H9 (cell line): ENCODE measurements around the gene RAMP3. TPM values are rescaled to one million over a fixed set of nuclear protein-coding genes. Genes with fewer than 3 reads are reported as not detected.

Source experiments
- DNase-seq: peaks from one replicate; pipeline ENCODE4 v3.0.0-alpha.2; 2017
- H2AFZ ChIP-seq: one replicate; pipeline ENCODE4 v1.6.1; 2013; ENCODE audit warnings: mild to moderate bottlenecking, low read length, control low read depth, moderate library complexity
- H2AK5ac ChIP-seq: 2 replicates; pipeline ENCODE4 v1.6.1; 2013; ENCODE audit warnings: low read length, control low read depth, mixed read lengths; ENCODE audit not compliant: insufficient read length
- H2BK120ac ChIP-seq: one replicate; pipeline ENCODE4 v1.6.1; 2013; ENCODE audit warnings: low read depth, mild to moderate bottlenecking, low read length, control low read depth, inconsistent platforms; ENCODE audit not compliant: poor library complexity, severe bottlenecking
- H2BK12ac ChIP-seq: 2 replicates; pipeline ENCODE4 v1.6.1; 2013; ENCODE audit warnings: low read length, control low read depth, mixed read lengths, low read depth; ENCODE audit not compliant: insufficient read length
- H2BK15ac ChIP-seq: 2 replicates; pipeline ENCODE4 v1.6.1; 2013; ENCODE audit warnings: low read depth, low read length, control low read depth
- H2BK20ac ChIP-seq: one replicate; pipeline ENCODE4 v1.6.1; 2013; ENCODE audit warnings: low read depth, mild to moderate bottlenecking, low read length, control low read depth, inconsistent platforms; ENCODE audit not compliant: poor library complexity, severe bottlenecking
- H2BK5ac ChIP-seq: 2 replicates; pipeline ENCODE4 v1.6.1; 2013; ENCODE audit warnings: low read length, control low read depth, mixed read lengths; ENCODE audit not compliant: insufficient read length
- H3K14ac ChIP-seq: 2 replicates; pipeline ENCODE4 v1.6.1; 2013; ENCODE audit warnings: low read length, control low read depth; ENCODE audit not compliant: insufficient read depth
- H3K18ac ChIP-seq: 2 replicates; pipeline ENCODE4 v1.6.1; 2013; ENCODE audit warnings: low read depth, mild to moderate bottlenecking, mixed read lengths, low read length, control low read depth; ENCODE audit not compliant: insufficient read length
- H3K23ac ChIP-seq: 2 replicates; pipeline ENCODE4 v1.6.1; 2013; ENCODE audit warnings: low read length, control low read depth, mixed read lengths, low read depth; ENCODE audit not compliant: insufficient read length
- H3K23me2 ChIP-seq: 2 replicates; pipeline ENCODE4 v1.6.1; 2013; ENCODE audit warnings: low read depth, mild to moderate bottlenecking, mixed read lengths, low read length, control low read depth; ENCODE audit not compliant: insufficient read length, poor library complexity, severe bottlenecking
- H3K27ac ChIP-seq: 2 replicates; pipeline ENCODE4 v1.5.1; 2013; ENCODE audit warnings: low read length, control low read depth, mixed read lengths, low read depth; ENCODE audit not compliant: insufficient read length
- H3K27me3 ChIP-seq: 2 replicates; pipeline ENCODE4 v1.6.1; 2013; ENCODE audit warnings: low read length, control low read depth, inconsistent platforms; ENCODE audit not compliant: insufficient read depth
- H3K4ac ChIP-seq: 2 replicates; pipeline ENCODE4 v1.6.1; 2013; ENCODE audit warnings: low read depth, mild to moderate bottlenecking, control low read depth, inconsistent platforms, low read length, moderate library complexity
- H3K4me1 ChIP-seq: 2 replicates; pipeline ENCODE4 v1.6.1; 2013; ENCODE audit warnings: low read length, control low read depth, inconsistent platforms; ENCODE audit not compliant: insufficient read depth
- H3K4me2 ChIP-seq: 2 replicates; pipeline ENCODE4 v1.6.1; 2013; ENCODE audit warnings: low read length, control low read depth, mixed read lengths; ENCODE audit not compliant: insufficient read length, insufficient read depth
- H3K56ac ChIP-seq: 2 replicates; pipeline ENCODE4 v1.6.1; 2013; ENCODE audit warnings: low read depth, mild to moderate bottlenecking, mixed read lengths, low read length, control low read depth; ENCODE audit not compliant: insufficient read length
- H3K79me1 ChIP-seq: 2 replicates; pipeline ENCODE4 v1.6.1; 2013; ENCODE audit warnings: low read depth, mild to moderate bottlenecking, moderate library complexity, low read length, control low read depth, inconsistent platforms; ENCODE audit not compliant: insufficient read depth, poor library complexity, severe bottlenecking
- H3K79me2 ChIP-seq: 2 replicates; pipeline ENCODE4 v1.6.1; 2013; ENCODE audit warnings: low read length, control low read depth, inconsistent platforms; ENCODE audit not compliant: insufficient read depth
- H3K9ac ChIP-seq: 2 replicates; pipeline ENCODE4 v1.6.1; 2013; ENCODE audit warnings: low read length, control low read depth, mixed read lengths; ENCODE audit not compliant: insufficient read length; ENCODE audit errors: extremely low read depth
- H3K9me3 ChIP-seq: one replicate; pipeline ENCODE4 v1.6.1; 2013; ENCODE audit warnings: low read depth, low read length, inconsistent platforms; ENCODE audit not compliant: control insufficient read depth
- H3T11ph ChIP-seq: one replicate; pipeline ENCODE4 v1.6.1; 2013; ENCODE audit warnings: mild to moderate bottlenecking, low read length, control low read depth, inconsistent platforms
- H4K20me1 ChIP-seq: one replicate; pipeline ENCODE4 v1.6.1; 2013; ENCODE audit not compliant: control insufficient read depth, insufficient read length, insufficient read depth
- H4K5ac ChIP-seq: 2 replicates; pipeline ENCODE4 v1.6.1; 2013; ENCODE audit warnings: low read depth, mild to moderate bottlenecking, mixed read lengths, low read length, control low read depth; ENCODE audit not compliant: insufficient read length
- H4K8ac ChIP-seq: replicated peaks from 2 replicates; pipeline ENCODE4 v1.6.1; 2013; ENCODE audit warnings: low read length, control low read depth, mixed read lengths, low read depth; ENCODE audit not compliant: insufficient read length
- H4K91ac ChIP-seq: 2 replicates; pipeline ENCODE4 v1.6.1; 2013; ENCODE audit warnings: low read depth, mild to moderate bottlenecking, moderate library complexity, mixed read lengths, low read length, control low read depth; ENCODE audit not compliant: insufficient read length
- H3K27ac Mint-ChIP-seq, 3 experiments: 2 replicates in 2 of 3; 3 replicates in 1 of 3; pipeline ENCODE4 v1.8.0; 2020 to 2021; ENCODE audit warnings: mixed read lengths in 3 of 3, mild to moderate bottlenecking in 1 of 3, moderate library complexity in 1 of 3
- H3K27me3 Mint-ChIP-seq: 2 replicates; pipeline ENCODE4 v1.8.0; 2021; ENCODE audit warnings: low read depth, mild to moderate bottlenecking, moderate library complexity, mixed read lengths
- H3K36me3 Mint-ChIP-seq, 3 experiments: 2 replicates in 2 of 3; 3 replicates in 1 of 3; pipeline ENCODE4 v1.8.0; 2020 to 2021; ENCODE audit warnings: low read depth in 3 of 3, mixed read lengths in 3 of 3; ENCODE audit not compliant: insufficient read depth in 1 of 3
- H3K4me1 Mint-ChIP-seq, 2 experiments: 2 replicates each; pipeline ENCODE4 v1.8.0; 2020; ENCODE audit warnings: mixed read lengths in 2 of 2
- H3K4me3 Mint-ChIP-seq, 2 experiments: 2 replicates in 1 of 2; 3 replicates in 1 of 2; pipeline ENCODE4 v1.8.0; 2020 to 2021; ENCODE audit warnings: mild to moderate bottlenecking in 2 of 2, mixed read lengths in 2 of 2, moderate library complexity in 1 of 2
- H3K9me3 Mint-ChIP-seq, 2 experiments: 2 replicates in 1 of 2; 3 replicates in 1 of 2; pipeline ENCODE4 v1.8.0; 2020; ENCODE audit warnings: mild to moderate bottlenecking in 2 of 2, mixed read lengths in 2 of 2, moderate library complexity in 1 of 2
- WGBS: extraction: QIAGEN DNeasy Blood & Tissue Kit; methylation state at CpG from one replicate; pipeline ENCODE4 v1.1.7; 2013; ENCODE audit warnings: missing lambda C conversion rate, low lambda C conversion rate, mixed read lengths; ENCODE audit not compliant: insufficient read length; ENCODE audit errors: extremely low coverage; 5-methylcytosine and 5-hydroxymethylcytosine counted together
- total RNA-seq: library from RNA; stranded (reverse); gene quantifications from 2 replicates; pipeline ENCODE4 v1.2.1, GENCODE V29; 2021
- TF ChIP-seq, protein P1 (sequence below): fragments of 200-600 bp; sonication (generic); conservative IDR thresholded peaks from 3 replicates; pipeline ENCODE4 v1.8.0; 2021; ENCODE audit warnings: antibody characterized with exemption, mild to moderate bottlenecking

The RAMP3 gene
- total RNA-seq, 1 experiment from 2014 or later: 0.63 TPM

DNA sequence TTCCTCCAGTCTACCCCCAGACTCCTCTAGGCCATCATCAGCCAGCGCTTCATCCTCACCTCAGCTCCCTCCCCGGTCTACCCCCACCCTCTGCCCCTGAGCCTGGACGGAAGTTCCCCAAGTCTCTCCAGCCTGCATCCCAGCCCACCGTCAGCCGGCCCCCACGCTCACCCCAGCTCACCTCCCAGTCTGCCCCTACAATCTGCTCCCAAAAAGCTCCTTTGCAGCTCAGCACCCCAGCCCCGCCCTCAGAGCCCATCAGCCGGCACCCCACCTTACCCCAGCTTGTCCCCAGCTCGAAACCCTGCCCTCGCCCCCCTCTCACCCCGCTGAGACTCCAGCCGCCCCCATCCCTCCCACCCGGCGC, 322 bp upstream of the RAMP3 start:
- H3K23me2 ChIP-seq: peaks cover 2% of the 10 kb centered on the region
- no CpG with 5 or more reads among the region's 14 CpGs for WGBS
- H3K4me1 Mint-ChIP-seq: peaks cover 15 to 16% of the 10 kb centered on the region in 2 experiments
- no peaks in the 10 kb centered on the region; a peak in 1 of 5 replicates for H3K9me3 Mint-ChIP-seq
- no peak overlapping the region for H3K9ac ChIP-seq
- H3K4me1 ChIP-seq: no peaks in the 10 kb centered on the region
- H4K8ac ChIP-seq: no peak overlapping the region
- no peaks in the 10 kb centered on the region for H3K79me2 ChIP-seq
- no peak overlapping the region for H3K23ac ChIP-seq
- H4K20me1 ChIP-seq: no peaks in the 10 kb centered on the region
- no peak overlapping the region; the same call in 1 of the 2 replicates for H3K14ac ChIP-seq
- H2BK12ac ChIP-seq: no peak overlapping the region
- no peak for DNase-seq
- no peaks in the 10 kb centered on the region for H3K79me1 ChIP-seq
- no peaks in the 10 kb centered on the region for H3K9me3 ChIP-seq
- no peak overlapping the region for H2BK15ac ChIP-seq
- no peak overlapping the region for H2BK5ac ChIP-seq
- H2BK120ac ChIP-seq: no peak overlapping the region
- no peak overlapping the region for H3K4ac ChIP-seq
- H3T11ph ChIP-seq: no peak overlapping the region
- no peaks in the 10 kb centered on the region; a peak in 1 of 7 replicates for H3K36me3 Mint-ChIP-seq
- H3K27ac ChIP-seq: no peak overlapping the region
- peak overlapping the region; percentile 35 for H3K4me2 ChIP-seq
- peaks cover 39% of the 10 kb centered on the region for H3K27me3 Mint-ChIP-seq
- peaks cover 10% of the 10 kb centered on the region; the same call in 1 of the 2 replicates for H3K27me3 ChIP-seq
- peak overlapping the region; percentile 67 to 85 for H3K4me3 Mint-ChIP-seq
- H2AK5ac ChIP-seq: no peak overlapping the region
- TF ChIP-seq, protein P1, sequence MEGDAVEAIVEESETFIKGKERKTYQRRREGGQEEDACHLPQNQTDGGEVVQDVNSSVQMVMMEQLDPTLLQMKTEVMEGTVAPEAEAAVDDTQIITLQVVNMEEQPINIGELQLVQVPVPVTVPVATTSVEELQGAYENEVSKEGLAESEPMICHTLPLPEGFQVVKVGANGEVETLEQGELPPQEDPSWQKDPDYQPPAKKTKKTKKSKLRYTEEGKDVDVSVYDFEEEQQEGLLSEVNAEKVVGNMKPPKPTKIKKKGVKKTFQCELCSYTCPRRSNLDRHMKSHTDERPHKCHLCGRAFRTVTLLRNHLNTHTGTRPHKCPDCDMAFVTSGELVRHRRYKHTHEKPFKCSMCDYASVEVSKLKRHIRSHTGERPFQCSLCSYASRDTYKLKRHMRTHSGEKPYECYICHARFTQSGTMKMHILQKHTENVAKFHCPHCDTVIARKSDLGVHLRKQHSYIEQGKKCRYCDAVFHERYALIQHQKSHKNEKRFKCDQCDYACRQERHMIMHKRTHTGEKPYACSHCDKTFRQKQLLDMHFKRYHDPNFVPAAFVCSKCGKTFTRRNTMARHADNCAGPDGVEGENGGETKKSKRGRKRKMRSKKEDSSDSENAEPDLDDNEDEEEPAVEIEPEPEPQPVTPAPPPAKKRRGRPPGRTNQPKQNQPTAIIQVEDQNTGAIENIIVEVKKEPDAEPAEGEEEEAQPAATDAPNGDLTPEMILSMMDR: no peak
- no peak overlapping the region for H2AFZ ChIP-seq
- no peak overlapping the region for H2BK20ac ChIP-seq
- H4K91ac ChIP-seq: no peak overlapping the region
- H4K5ac ChIP-seq: no peak overlapping the region
- H3K27ac Mint-ChIP-seq: no peak overlapping the region; a peak in 1 of 7 replicates
- no peak overlapping the region for H3K56ac ChIP-seq
- no peak overlapping the region for H3K18ac ChIP-seq
